Stomach (tissue), 9 donors: ENCODE measurements around the gene HASPIN. TPM values are rescaled to one million over a fixed set of nuclear protein-coding genes. Genes with fewer than 3 reads are reported as not detected.

ENCODE experiments used
- DNase-seq, 2 donors: peaks; one replicate each; pipeline versions ENCODE4 v3.0.0 to v3.0.0-alpha.2; 2013 to 2019
- H3K27ac ChIP-seq, 5 donors: fragments of 200-600 bp in 4 of 5; sonication (generic) in 4 of 5; one replicate each; pipeline ENCODE4 v1.5.1; 2013 to 2019; ENCODE audit warnings: mild to moderate bottlenecking in 1 of 5, moderate library complexity in 1 of 5
- H3K27me3 ChIP-seq, 3 donors: fragments of 200-600 bp; sonication (generic); one replicate each; pipeline ENCODE4 v1.5.1; 2017 to 2019; ENCODE audit warnings: mixed run types in 1 of 3
- H3K36me3 ChIP-seq, 4 donors: fragments of 200-600 bp; sonication (generic); 1 replicate in 3 of 4; 2 replicates in 1 of 4; pipeline ENCODE4 v1.5.1; 2016 to 2019
- H3K4me1 ChIP-seq, 4 donors: fragments of 200-600 bp; sonication (generic); one replicate each; pipeline ENCODE4 v1.5.1; 2016 to 2019
- H3K4me3 ChIP-seq, 4 donors: fragments of 200-600 bp; sonication (generic) in 3 of 4; one replicate each; pipeline ENCODE4 v1.5.1; 2016 to 2019; ENCODE audit warnings: mild to moderate bottlenecking in 1 of 4
- H3K9me3 ChIP-seq, 4 donors: fragments of 200-600 bp; sonication (generic); one replicate each; pipeline ENCODE4 v1.5.1; 2016 to 2019
- CTCF ChIP-seq, 7 experiments: fragments of 450-650 bp in 4 of 7; fragments of 200-600 bp in 3 of 7; sonication (generic) in 3 of 7; IDR thresholded peaks; one replicate each; pipeline ENCODE4 v1.5.1; 2016 to 2019; ENCODE audit warnings: antibody characterized with exemption in 7 of 7, control low read depth in 2 of 7, mild to moderate bottlenecking in 1 of 7
- EP300 ChIP-seq: sonication (generic); formaldehyde crosslinking; IDR thresholded peaks from one replicate; pipeline ENCODE4 v1.6.1; 2017; ENCODE audit warnings: antibody characterized with exemption
- POLR2A ChIP-seq, 4 donors: fragments of 450-650 bp; IDR thresholded peaks; one replicate each; pipeline ENCODE4 v1.6.1; 2016; ENCODE audit warnings: antibody characterized with exemption in 4 of 4, control low read depth in 2 of 4, mild to moderate bottlenecking in 1 of 4, moderate library complexity in 1 of 4
- POLR2AphosphoS5 ChIP-seq, 3 donors: sonication (generic); formaldehyde crosslinking; IDR thresholded peaks; one replicate each; pipeline ENCODE4 v1.6.1; 2016; ENCODE audit warnings: antibody characterized with exemption in 3 of 3
- WGBS, 5 donors: extraction: QIAGEN DNeasy Blood & Tissue Kit in 3 of 5; methylation state at CpG; one replicate each; pipeline versions ENCODE4 v1.1.5 to v1.1.7; 2013 to 2018; 5-methylcytosine and 5-hydroxymethylcytosine counted together
- intact Hi-C: fragments of 100-400 bp; cut with DNase I; formaldehyde crosslinking; loops from one replicate; pipeline ENCODE4 v1.15.1; 2023; ENCODE audit warnings: low total_unique reads
- polyA plus RNA-seq, 3 donors: library from polyadenylated mRNA; stranded (reverse); fragments of 200-250 nt; gene quantifications; one replicate each; pipeline ENCODE4 v1.2.3, GENCODE V29; 2013
- total RNA-seq, 5 donors: library from RNA; depleted of rRNA; stranded (reverse); fragments of >200 nt; gene quantifications; one replicate each; pipeline versions ENCODE4 v1.1.0 to v1.2.3, GENCODE V29; 2014 to 2016
- donor health status: healthy with polysubstance abuse.
- donor health status: Bipolar disorder and iron deficiency.
- donor health status: healthy.

The HASPIN gene
- total and polyA plus RNA-seq, 8 donors, result 0.30 to 0.89 (median 0.68) TPM; not detected in 3

- no peak overlapping the region for H3K27ac ChIP-seq
- peaks cover 0 to 19% (median 8%) of the 10 kb centered on the region in 4 donors for H3K4me1 ChIP-seq
- H3K4me3 ChIP-seq, result no peak overlapping the region
- H3K36me3 ChIP-seq, result no peaks in the 10 kb centered on the region
- no peak for TF ChIP-seq CTCF (IDR thresholded peaks at IDR 0.05)
- TF ChIP-seq POLR2AphosphoS5 (IDR thresholded peaks at IDR 0.05), result no peak
- TF ChIP-seq POLR2A (IDR thresholded peaks at IDR 0.05), result no peak
- TF ChIP-seq EP300, result no peak
- H3K9me3 ChIP-seq, result no peaks in the 10 kb centered on the region
- WGBS, 5 donors, result 79 to 87% (median 84%) methylated on average over 24 to 27 of the region's 27 CpGs
- peaks cover 0 to 31% (median 4%) of the 10 kb centered on the region in 3 donors for H3K27me3 ChIP-seq
- intact Hi-C loops, result no loop called here
- no peak for DNase-seq
These were observed 44.7 kb upstream of the HASPIN start for GRCh38 chr17:3678821-3679530.

GRCh38 chr17:3679531-3680126, 44.1 kb upstream of the HASPIN start:
- H3K9me3 ChIP-seq, result no peaks in the 10 kb centered on the region
- H3K4me1 ChIP-seq, result peaks cover 0 to 19% (median 8%) of the 10 kb centered on the region in 4 donors
- intact Hi-C loops, result no loop called here
- TF ChIP-seq POLR2A (IDR thresholded peaks at IDR 0.05) (no peak), EP300 (no peak), POLR2AphosphoS5 (IDR thresholded peaks at IDR 0.05) (no peak), CTCF (IDR thresholded peaks at IDR 0.05) (no peak)
- no peak overlapping the region for H3K4me3 ChIP-seq
- no peak overlapping the region for H3K27ac ChIP-seq
- DNase-seq, result no peak
- peaks cover 0 to 38% (median 7%) of the 10 kb centered on the region in 3 donors for H3K27me3 ChIP-seq
- 49 to 56% (median 55%) methylated on average over 12 to 20 of the region's 20 CpGs for WGBS, 5 donors
- no peaks in the 10 kb centered on the region for H3K36me3 ChIP-seq

GRCh38 chr17:3681057-3681456, 42.6 kb upstream of the HASPIN start:
- Histone ChIP-seq H3K27ac (no peak overlapping the region), H3K9me3 (no peaks in the 10 kb centered on the region), H3K4me3 (no peak overlapping the region), H3K4me1 (peaks cover 0 to 19% (median 8%) of the 10 kb centered on the region in 4 donors), H3K27me3 (peaks cover 0 to 47% (median 15%) of the 10 kb centered on the region in 3 donors), H3K36me3 (no peaks in the 10 kb centered on the region)
- DNase-seq, result no peak
- intact Hi-C loops, result no loop called here
- 80 to 89% (median 85%) methylated on average over 12 of the region's 12 CpGs for WGBS, 5 donors
- TF ChIP-seq POLR2A (IDR thresholded peaks at IDR 0.05) (no peak), CTCF (IDR thresholded peaks at IDR 0.05) (no peak), POLR2AphosphoS5 (IDR thresholded peaks at IDR 0.05) (no peak), EP300 (no peak)

- Histone ChIP-seq H3K36me3 (no peaks in the 10 kb centered on the region), H3K27me3 (peaks cover 0 to 47% (median 15%) of the 10 kb centered on the region in 3 donors), H3K9me3 (no peaks in the 10 kb centered on the region), H3K4me3 (no peak overlapping the region), H3K27ac (no peak overlapping the region), H3K4me1 (peaks cover 0 to 19% (median 8%) of the 10 kb centered on the region in 4 donors)
- DNase-seq, result no peak
- intact Hi-C loops, result no loop called here
- TF ChIP-seq CTCF (IDR thresholded peaks at IDR 0.05) (no peak), POLR2A (IDR thresholded peaks at IDR 0.05) (no peak), POLR2AphosphoS5 (IDR thresholded peaks at IDR 0.05) (no peak), EP300 (no peak)
- WGBS, 5 donors, result 75 to 85% (median 81%) methylated on average over 20 of the region's 20 CpGs
These were observed 42.1 kb upstream of the HASPIN start for GRCh38 chr17:3681565-3681964.
